PC-3 (cell line): ENCODE measurements around the gene ANGPTL2. TPM values are rescaled to one million over a fixed set of nuclear protein-coding genes. Genes with fewer than 3 reads are reported as not detected.

ENCODE experiments used
- ATAC-seq: fragments of 200-7000 bp; cut with Tn5 transposase; 2 replicates; pipeline ENCODE4 v1.9.1; 2020; ENCODE audit warnings: mild to moderate bottlenecking, moderate library complexity
- BruUV-seq: library from RNA; stranded (reverse); fragments of 400-500 nt; replicated peaks from 2 replicates; lab custom pipeline; 2021; lab: Mats Ljungman, UMichigan
- CTCF ChIA-PET: fragments of 300-600 bp; sonication (Branson Sonifier 250); formaldehyde crosslinking; loops from one replicate; lab custom pipeline; 2022; ENCODE audit warnings: antibody characterized with exemption; lab: Charles Lee
- POLR2A ChIA-PET: fragments of 300-600 bp; sonication (Branson Sonifier 250); formaldehyde crosslinking; loops from one replicate; lab custom pipeline; 2022; ENCODE audit warnings: antibody characterized with exemption; ENCODE audit not compliant: unreplicated experiment; lab: Charles Lee
- DNase-seq: peaks from one replicate; pipeline ENCODE4 v3.0.0-alpha.2; 2015
- H2AFZ ChIP-seq: fragments of 300-600 bp; sonication (generic); 2 replicates; pipeline ENCODE4 v1.6.0; 2016; ENCODE audit warnings: antibody characterized with exemption, low read length
- H3F3A ChIP-seq: fragments of 300-600 bp; sonication (generic); one replicate; pipeline ENCODE4 v1.6.0; 2017; ENCODE audit warnings: antibody characterized with exemption, low read length, control low read depth, mild to moderate bottlenecking; ENCODE audit not compliant: unreplicated experiment
- H3K27ac ChIP-seq: fragments of 300-600 bp; sonication (generic); 2 replicates; pipeline ENCODE4 v1.5.1; 2016; ENCODE audit warnings: mild to moderate bottlenecking, low read length
- H3K27me3 ChIP-seq: fragments of 300-600 bp; sonication (generic); 2 replicates; pipeline ENCODE4 v1.6.1; 2016; ENCODE audit warnings: low read length, mixed read lengths
- H3K36me3 ChIP-seq: fragments of 300-600 bp; sonication (generic); 2 replicates; pipeline ENCODE4 v1.6.1; 2016; ENCODE audit warnings: low read depth, mixed run types, low read length, mixed read lengths
- H3K4me1 ChIP-seq: fragments of 300-600 bp; sonication (generic); 2 replicates; pipeline ENCODE4 v1.5.1; 2016; ENCODE audit warnings: low read length; ENCODE audit not compliant: insufficient read depth
- H3K4me2 ChIP-seq: fragments of 300-600 bp; sonication (generic); 2 replicates; pipeline ENCODE4 v1.6.0; 2016; ENCODE audit warnings: low read length
- H3K4me3 ChIP-seq: fragments of 300-600 bp; sonication (generic); 2 replicates; pipeline ENCODE4 v1.5.1; 2016; ENCODE audit warnings: mild to moderate bottlenecking, low read length, mixed read lengths
- H3K79me2 ChIP-seq: fragments of 300-600 bp; sonication (generic); 2 replicates; pipeline ENCODE4 v1.6.1; 2017; ENCODE audit warnings: low read length, mixed read lengths
- H3K9ac ChIP-seq: fragments of 300-600 bp; sonication (generic); 2 replicates; pipeline ENCODE4 v1.6.0; 2016; ENCODE audit warnings: mild to moderate bottlenecking, low read length
- H3K9me2 ChIP-seq: fragments of 300-600 bp; sonication (generic); replicated peaks from 2 replicates; pipeline ENCODE4 v1.6.1; 2016; ENCODE audit warnings: mixed run types, low read length, mixed read lengths
- H3K9me3 ChIP-seq: fragments of 300-600 bp; sonication (generic); 2 replicates; pipeline ENCODE4 v1.6.1; 2016; ENCODE audit warnings: low read length, mixed read lengths
- H4K20me1 ChIP-seq: fragments of 300-600 bp; sonication (generic); 2 replicates; pipeline ENCODE4 v1.6.1; 2016; ENCODE audit warnings: low read length, mixed read lengths
- CTCF ChIP-seq: fragments of 300-600 bp; sonication (generic); conservative IDR thresholded peaks from 2 replicates; pipeline ENCODE4 v1.5.1; 2017; ENCODE audit warnings: antibody characterized with exemption, low read depth, mild to moderate bottlenecking, low read length
- EZH2 ChIP-seq: fragments of 300-600 bp; sonication (generic); IDR thresholded peaks from one replicate; pipeline ENCODE4 v1.6.1; 2017; ENCODE audit warnings: antibody characterized with exemption, mild to moderate bottlenecking, low read length; ENCODE audit not compliant: unreplicated experiment
- EZH2phosphoT487 ChIP-seq: fragments of 300-600 bp; sonication (generic); IDR thresholded peaks from 2 replicates; pipeline ENCODE4 v1.6.1; 2018; ENCODE audit warnings: mild to moderate bottlenecking, antibody characterized with exemption, low read length, borderline replicate concordance
- intact Hi-C: fragments of 100-400 bp; cut with micrococcal nuclease; formaldehyde crosslinking; loops from 2 replicates; pipeline ENCODE4 v1.9.0; 2023
- total RNA-seq: library from RNA; depleted of rRNA; stranded (reverse); fragments of >200 nt; gene quantifications from 2 replicates; pipeline ENCODE4 v1.2.3, GENCODE V29; 2014

Gene ANGPTL2
- total RNA-seq, 1 experiment from 2014 or later = 0.07 TPM

GRCh38 chr9:127136880-127137639 is 14.6 kb upstream of the ANGPTL2 start:
- no peaks in the 10 kb centered on the region for H3K36me3 ChIP-seq
- H2AFZ ChIP-seq = no peak overlapping the region
- no peaks in the 10 kb centered on the region for H3K27me3 ChIP-seq
- no peak for DNase-seq
- peaks cover 5% of the 10 kb centered on the region for H3K4me1 ChIP-seq
- no peaks in the 10 kb centered on the region for H3K9me2 ChIP-seq
- ATAC-seq = no peak
- POLR2A ChIA-PET = no interaction called here
- no TSS peak for BruUV-seq
- H4K20me1 ChIP-seq = no peaks in the 10 kb centered on the region
- H3K9ac ChIP-seq = no peak overlapping the region
- no peak for TF ChIP-seq CTCF
- H3K4me3 ChIP-seq = no peak overlapping the region
- no peaks in the 10 kb centered on the region for H3K9me3 ChIP-seq
- H3K4me2 ChIP-seq = no peak overlapping the region
- no peaks in the 10 kb centered on the region for H3F3A ChIP-seq
- intact Hi-C loops = no loop called here
- CTCF ChIA-PET = no interaction called here
- no peak overlapping the region for H3K27ac ChIP-seq
- H3K79me2 ChIP-seq = no peaks in the 10 kb centered on the region

GRCh38 chr9:127136081-127136879 is 13.8 kb upstream of the ANGPTL2 start:
- ChIA-PET POLR2A (no interaction called here), CTCF (no interaction called here)
- no peak for ATAC-seq
- Histone ChIP-seq H3K9ac (no peak overlapping the region), H2AFZ (no peak overlapping the region), H3K27me3 (no peaks in the 10 kb centered on the region), H3K36me3 (no peaks in the 10 kb centered on the region), H3K27ac (no peak overlapping the region), H3K4me3 (no peak overlapping the region), H3K9me2 (no peaks in the 10 kb centered on the region), H3K9me3 (no peaks in the 10 kb centered on the region), H3K4me2 (no peak overlapping the region), H3K79me2 (no peaks in the 10 kb centered on the region), H4K20me1 (no peaks in the 10 kb centered on the region), H3F3A (no peaks in the 10 kb centered on the region), H3K4me1 (peaks cover 12% of the 10 kb centered on the region)
- BruUV-seq = no TSS peak
- TF ChIP-seq EZH2 = no peak
- no peak for TF ChIP-seq EZH2phosphoT487
- TF ChIP-seq CTCF = no peak
- no peak for DNase-seq
- intact Hi-C loops = no loop called here
